Gastrocnemius medialis (tissue), 4 donors: Measurements from ENCODE around the gene SH3GL3. TPM values are rescaled to one million over a fixed set of nuclear protein-coding genes. Genes with fewer than 3 reads are reported as not detected.

Experiments used
- ATAC-seq, 2 donors: fragments of 150-250 bp; one replicate each; pipeline ENCODE4 v1.9.1; 2016
- DNase-seq, 2 donors: peaks; one replicate each; pipeline ENCODE4 v3.0.0-alpha.2; 2019
- H3K27ac ChIP-seq, 4 donors: fragments of 200-600 bp; sonication (generic); 1 replicate in 1 of 4; 2 replicates in 3 of 4; pipeline ENCODE4 v1.5.1; 2016 to 2018; ENCODE audit warnings: mild to moderate bottlenecking in 2 of 4, moderate library complexity in 1 of 4
- H3K27me3 ChIP-seq, 3 donors: fragments of 200-600 bp; sonication (generic) in 2 of 3; 1 replicate in 1 of 3; 2 replicates in 2 of 3; pipeline versions ENCODE4 v1.5.1 to v1.6.0; 2016 to 2019; ENCODE audit warnings: mild to moderate bottlenecking in 1 of 3, moderate library complexity in 1 of 3
- H3K36me3 ChIP-seq, 2 donors: fragments of 200-600 bp; sonication (generic) in 1 of 2; one replicate each; pipeline ENCODE4 v1.5.1; 2017 to 2018
- H3K4me1 ChIP-seq, 2 donors: fragments of 200-600 bp; sonication (generic) in 1 of 2; one replicate each; pipeline ENCODE4 v1.5.1; 2016 to 2017; ENCODE audit warnings: mild to moderate bottlenecking in 2 of 2
- H3K4me3 ChIP-seq, 4 donors: fragments of 200-600 bp; sonication (generic) in 3 of 4; 1 replicate in 1 of 4; 2 replicates in 3 of 4; pipeline ENCODE4 v1.5.1; 2016 to 2019; ENCODE audit warnings: mild to moderate bottlenecking in 2 of 4
- H3K9me3 ChIP-seq, 3 donors: fragments of 200-600 bp; sonication (generic) in 2 of 3; 1 replicate in 1 of 3; 2 replicates in 2 of 3; pipeline ENCODE4 v1.5.1; 2016 to 2019
- POLR2A ChIP-seq, 2 donors: fragments of 450-650 bp; IDR thresholded peaks; one replicate each; pipeline ENCODE4 v1.6.1; 2017; ENCODE audit warnings: antibody characterized with exemption in 2 of 2, mild to moderate bottlenecking in 2 of 2, moderate library complexity in 2 of 2
- in situ Hi-C, 4 donors: fragments of 200-750 bp; cut with MboI; loops; one replicate each; pipeline versions ENCODE4 v1.15.0 to v1.8.0; 2017; ENCODE audit warnings: low sequenced_read_pairs in 4 of 4
- intact Hi-C: fragments of 100-400 bp; cut with DNase I; formaldehyde crosslinking; loops from one replicate; pipeline ENCODE4 v1.15.1; 2023; ENCODE audit warnings: low total_unique reads
- total RNA-seq, 4 donors: library from RNA; depleted of rRNA; stranded (reverse); fragments of >200 nt; gene quantifications; one replicate each; pipeline versions ENCODE4 v1.1.0 to v1.2.3, GENCODE V29; 2016
- TF ChIP-seq, protein P1 (sequence below), 5 experiments: fragments of 450-650 bp in 3 of 5; fragments of 200-600 bp in 2 of 5; sonication (generic) in 2 of 5; IDR thresholded peaks in 4 of 5; conservative IDR thresholded peaks in 1 of 5; 1 replicate in 4 of 5; 2 replicates in 1 of 5; pipeline ENCODE4 v1.5.1; 2016 to 2019; ENCODE audit warnings: antibody characterized with exemption in 5 of 5, mild to moderate bottlenecking in 3 of 5, moderate library complexity in 3 of 5

The SH3GL3 gene
- total RNA-seq, 4 donors from 2014 or later, result not detected

DNA sequence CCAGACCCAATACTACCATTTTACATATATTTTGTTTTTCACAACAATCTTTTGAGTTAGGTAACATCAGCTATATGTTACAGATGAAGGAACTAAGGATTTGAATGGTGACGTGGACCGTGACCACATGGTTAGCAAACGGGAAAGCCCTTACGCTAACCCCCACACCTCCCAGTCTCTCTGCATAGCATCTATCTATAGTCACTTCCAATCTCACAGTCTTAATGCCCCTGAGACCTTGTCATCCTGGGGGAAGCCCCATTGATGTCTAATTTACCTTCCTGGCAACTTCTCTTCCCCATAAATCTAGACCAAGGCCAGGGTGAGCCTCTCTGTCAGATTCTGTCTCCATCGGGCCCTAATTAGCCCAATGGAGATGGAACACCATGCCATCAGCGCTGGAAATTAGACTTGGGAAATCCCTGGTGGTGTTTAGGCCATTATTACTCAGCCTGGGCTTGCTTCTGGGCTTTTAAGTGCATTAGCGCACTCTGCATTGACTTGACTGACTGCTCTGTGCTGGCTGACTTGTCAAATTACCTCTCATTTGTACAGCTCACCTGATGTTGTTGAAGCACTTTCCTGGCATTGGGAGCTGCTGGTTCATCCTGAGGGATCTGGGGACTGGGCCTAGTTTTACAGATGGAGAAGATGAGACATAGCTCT, 34.0 kb upstream of the SH3GL3 start:
- Histone ChIP-seq H3K27ac (no peak overlapping the region), H3K4me1 (no peaks in the 10 kb centered on the region), H3K36me3 (no peaks in the 10 kb centered on the region), H3K9me3 (no peaks in the 10 kb centered on the region), H3K27me3 (no peaks in the 10 kb centered on the region), H3K4me3 (no peak overlapping the region)
- in situ Hi-C loops (no loop called here), intact Hi-C loops (no loop called here)
- no peak for TF ChIP-seq POLR2A (IDR thresholded peaks at IDR 0.05)
- TF ChIP-seq, protein P1, sequence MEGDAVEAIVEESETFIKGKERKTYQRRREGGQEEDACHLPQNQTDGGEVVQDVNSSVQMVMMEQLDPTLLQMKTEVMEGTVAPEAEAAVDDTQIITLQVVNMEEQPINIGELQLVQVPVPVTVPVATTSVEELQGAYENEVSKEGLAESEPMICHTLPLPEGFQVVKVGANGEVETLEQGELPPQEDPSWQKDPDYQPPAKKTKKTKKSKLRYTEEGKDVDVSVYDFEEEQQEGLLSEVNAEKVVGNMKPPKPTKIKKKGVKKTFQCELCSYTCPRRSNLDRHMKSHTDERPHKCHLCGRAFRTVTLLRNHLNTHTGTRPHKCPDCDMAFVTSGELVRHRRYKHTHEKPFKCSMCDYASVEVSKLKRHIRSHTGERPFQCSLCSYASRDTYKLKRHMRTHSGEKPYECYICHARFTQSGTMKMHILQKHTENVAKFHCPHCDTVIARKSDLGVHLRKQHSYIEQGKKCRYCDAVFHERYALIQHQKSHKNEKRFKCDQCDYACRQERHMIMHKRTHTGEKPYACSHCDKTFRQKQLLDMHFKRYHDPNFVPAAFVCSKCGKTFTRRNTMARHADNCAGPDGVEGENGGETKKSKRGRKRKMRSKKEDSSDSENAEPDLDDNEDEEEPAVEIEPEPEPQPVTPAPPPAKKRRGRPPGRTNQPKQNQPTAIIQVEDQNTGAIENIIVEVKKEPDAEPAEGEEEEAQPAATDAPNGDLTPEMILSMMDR (IDR thresholded peaks at IDR 0.05 in 4 of 5, conservative IDR thresholded peaks at IDR 0.05 in 1 of 5), result no peak
- DNase-seq, result no peak
- ATAC-seq, result no peak

- in situ Hi-C loops (no loop called here), intact Hi-C loops (no loop called here)
- TF ChIP-seq POLR2A (IDR thresholded peaks at IDR 0.05), result no peak
- TF ChIP-seq, protein P1 (IDR thresholded peaks at IDR 0.05 in 4 of 5, conservative IDR thresholded peaks at IDR 0.05 in 1 of 5), result no peak
Measured at GRCh38 chr15:83422081-83422480, 25.1 kb upstream of the SH3GL3 start.

DNA sequence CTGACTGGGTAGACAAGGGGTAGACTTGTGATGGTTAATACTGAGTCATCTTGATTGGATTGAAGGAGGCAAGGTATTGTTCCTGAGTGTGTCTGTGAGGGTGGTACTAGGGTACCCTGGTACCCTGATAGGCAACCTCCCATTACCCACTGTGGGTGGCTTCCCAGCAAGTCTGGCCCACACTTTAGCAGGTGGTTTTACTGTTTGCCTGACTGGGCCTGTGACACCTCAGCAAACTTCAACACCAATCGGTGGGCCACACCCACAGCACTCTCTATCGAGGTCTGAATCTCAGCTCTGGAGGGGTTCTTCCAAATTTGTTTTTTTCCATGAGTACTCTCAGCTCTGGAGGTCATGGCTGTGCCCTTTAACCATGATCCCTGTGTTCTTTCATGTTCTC, 24.6 kb upstream of the SH3GL3 start:
- in situ Hi-C loops, result no loop called here
- TF ChIP-seq, protein P1 (IDR thresholded peaks at IDR 0.05 in 4 of 5, conservative IDR thresholded peaks at IDR 0.05 in 1 of 5), result no peak
- no peak for TF ChIP-seq POLR2A (IDR thresholded peaks at IDR 0.05)
- Histone ChIP-seq H3K4me1 (no peaks in the 10 kb centered on the region), H3K9me3 (no peaks in the 10 kb centered on the region), H3K27me3 (no peaks in the 10 kb centered on the region), H3K4me3 (no peak overlapping the region), H3K36me3 (no peaks in the 10 kb centered on the region), H3K27ac (no peak overlapping the region)
- DNase-seq (no peak), ATAC-seq (no peak)
- intact Hi-C loops, result no loop called here

More at GRCh38 chr15:83422081-83422480, 25.1 kb upstream of the SH3GL3 start:
- DNase-seq, result no peak
- no peak for ATAC-seq
- Histone ChIP-seq H3K4me3 (no peak overlapping the region), H3K9me3 (no peaks in the 10 kb centered on the region), H3K36me3 (no peaks in the 10 kb centered on the region), H3K27me3 (no peaks in the 10 kb centered on the region), H3K27ac (no peak overlapping the region), H3K4me1 (no peaks in the 10 kb centered on the region)

DNA sequence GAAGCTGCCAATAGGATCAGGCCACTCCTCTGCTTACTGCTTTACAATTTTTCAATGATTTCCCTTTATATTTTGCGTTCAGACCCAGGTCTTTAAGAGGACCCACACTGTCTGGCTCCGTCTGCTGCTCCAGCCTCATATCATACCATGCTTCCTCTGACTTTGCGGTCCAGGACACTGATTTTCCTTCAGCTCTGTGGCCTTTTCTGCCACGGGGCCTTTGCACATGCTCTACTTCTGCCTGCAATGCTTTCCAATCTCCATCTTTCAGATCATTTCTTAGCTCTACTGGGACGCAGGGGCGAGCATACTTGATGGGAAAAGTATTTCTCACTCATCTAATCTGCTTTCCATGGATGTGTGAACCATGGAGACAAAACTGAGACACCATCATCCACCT, 23.0 kb upstream of the SH3GL3 start:
- in situ Hi-C loops, result no loop called here

More for the DNA sequence above, 23.0 kb upstream of the SH3GL3 start:
- Histone ChIP-seq H3K4me1 (no peaks in the 10 kb centered on the region), H3K27me3 (peaks cover 0 to 6% (median 0%) of the 10 kb centered on the region in 3 donors), H3K36me3 (no peaks in the 10 kb centered on the region), H3K4me3 (no peak overlapping the region), H3K27ac (no peak overlapping the region), H3K9me3 (no peaks in the 10 kb centered on the region)
- TF ChIP-seq, protein P1 (IDR thresholded peaks at IDR 0.05 in 4 of 5, conservative IDR thresholded peaks at IDR 0.05 in 1 of 5), result no peak
- TF ChIP-seq POLR2A (IDR thresholded peaks at IDR 0.05), result no peak
- no peak for DNase-seq
- no peak for ATAC-seq
- intact Hi-C loops, result no loop called here
